AG10803 (cell line): Measurements from ENCODE around the gene ZMYM2.

ENCODE experiments used
- DNase-seq: peaks from one replicate; pipeline ENCODE4 v3.0.0; 2010; ENCODE audit warnings: low read depth
- H3K4me3 ChIP-seq: 2 replicates; pipeline ENCODE4 v1.5.1; 2011; ENCODE audit warnings: mild to moderate bottlenecking, low read length, control low read depth
- CTCF ChIP-seq: conservative IDR thresholded peaks from 2 replicates; pipeline ENCODE4 v1.5.1; 2011; ENCODE audit warnings: mild to moderate bottlenecking, low read length, control low read depth, inconsistent platforms

The ZMYM2 gene

GRCh38 chr13:20054586-20054985 lies 96.1 kb downstream of the ZMYM2 start:
- no peak for TF ChIP-seq CTCF
- H3K4me3 ChIP-seq: no peak overlapping the region
- DNase-seq: no peak

- no peak for TF ChIP-seq CTCF
- no peak overlapping the region for H3K4me3 ChIP-seq
- no peak for DNase-seq
These were observed 98.7 kb downstream of the ZMYM2 start for GRCh38 chr13:20057214-20057613.

- no peak for DNase-seq
- H3K4me3 ChIP-seq: no peak overlapping the region
- TF ChIP-seq CTCF: peak; percentile 12; the same call in 1 of the 2 replicates
These were observed 99.4 kb downstream of the ZMYM2 start for GRCh38 chr13:20057963-20058362.

GRCh38 chr13:20058476-20058875 lies 99.9 kb downstream of the ZMYM2 start:
- H3K4me3 ChIP-seq: no peak overlapping the region
- no peak for TF ChIP-seq CTCF
- DNase-seq: no peak

- no peak for TF ChIP-seq CTCF
- no peak for DNase-seq
- H3K4me3 ChIP-seq: no peak overlapping the region
These were observed 105.6 kb downstream of the ZMYM2 start for GRCh38 chr13:20064128-20064527.

GRCh38 chr13:20065516-20065915 lies 107.0 kb downstream of the ZMYM2 start:
- TF ChIP-seq CTCF: no peak
- H3K4me3 ChIP-seq: no peak overlapping the region
- no peak for DNase-seq

- DNase-seq: peak; percentile 25
- H3K4me3 ChIP-seq: no peak overlapping the region
- no peak for TF ChIP-seq CTCF
These were observed 111.4 kb downstream of the ZMYM2 start for GRCh38 chr13:20069956-20070355.
